NCI-H2081 treated with DMSO at 0.1 percent for 48 hours (cell line): ENCODE results near the gene SLC15A1.

Source experiments
- DNase-seq: peaks from one replicate; lab custom pipeline; 2025; lab: John Stamatoyannopoulos, UW

Gene SLC15A1

GRCh38 chr13:98751861-98752466 is 508 bp downstream of the SLC15A1 start:
- no peak for DNase-seq

- no peak for DNase-seq
Observed at GRCh38 chr13:98751367-98751782, 1.1 kb downstream of the SLC15A1 start.

- no peak for DNase-seq
Observed at GRCh38 chr13:98749501-98749900, 3.0 kb downstream of the SLC15A1 start.

- no peak for DNase-seq
Observed at GRCh38 chr13:98746968-98747367, 5.5 kb downstream of the SLC15A1 start.

GRCh38 chr13:98743377-98743776 is 9.1 kb downstream of the SLC15A1 start:
- DNase-seq = no peak

- DNase-seq = no peak
Observed at GRCh38 chr13:98742961-98743360, 9.5 kb downstream of the SLC15A1 start.

- DNase-seq = no peak
Observed at GRCh38 chr13:98741741-98742435, 10.6 kb downstream of the SLC15A1 start.

GRCh38 chr13:98740131-98740530 is 12.3 kb downstream of the SLC15A1 start:
- no peak for DNase-seq

- no peak for DNase-seq
Observed at GRCh38 chr13:98738993-98739392, 13.5 kb downstream of the SLC15A1 start.

GRCh38 chr13:98738213-98738612 is 14.3 kb downstream of the SLC15A1 start:
- no peak for DNase-seq

- no peak for DNase-seq
Observed at GRCh38 chr13:98731925-98732324, 20.5 kb downstream of the SLC15A1 start.

- no peak for DNase-seq
Observed at GRCh38 chr13:98731038-98731437, 21.4 kb downstream of the SLC15A1 start.

GRCh38 chr13:98730441-98730840 is 22.0 kb downstream of the SLC15A1 start:
- no peak for DNase-seq

- DNase-seq = no peak
Observed at GRCh38 chr13:98729658-98730057, 22.8 kb downstream of the SLC15A1 start.

GRCh38 chr13:98722958-98723357 is 29.5 kb downstream of the SLC15A1 start:
- no peak for DNase-seq

- DNase-seq = no peak
Observed at GRCh38 chr13:98721825-98722510, 30.5 kb downstream of the SLC15A1 start.

- no peak for DNase-seq
Observed at GRCh38 chr13:98719527-98720250, 32.8 kb downstream of the SLC15A1 start.

- no peak for DNase-seq
Observed at GRCh38 chr13:98717891-98718290, 34.6 kb downstream of the SLC15A1 start.

GRCh38 chr13:98717256-98717655 is 35.2 kb downstream of the SLC15A1 start:
- DNase-seq = no peak

- no peak for DNase-seq
Observed at GRCh38 chr13:98710521-98710920, 42.0 kb downstream of the SLC15A1 start.

- no peak for DNase-seq
Observed at GRCh38 chr13:98707281-98707999, 45.0 kb downstream of the SLC15A1 start.
